ENCODE data around the gene TLR10. TPM values are rescaled to one million over a fixed set of nuclear protein-coding genes. Genes with fewer than 3 reads are reported as not detected.

The TLR10 gene
- total RNA-seq, 1 experiment from 2014 or later: not detected

DNA sequence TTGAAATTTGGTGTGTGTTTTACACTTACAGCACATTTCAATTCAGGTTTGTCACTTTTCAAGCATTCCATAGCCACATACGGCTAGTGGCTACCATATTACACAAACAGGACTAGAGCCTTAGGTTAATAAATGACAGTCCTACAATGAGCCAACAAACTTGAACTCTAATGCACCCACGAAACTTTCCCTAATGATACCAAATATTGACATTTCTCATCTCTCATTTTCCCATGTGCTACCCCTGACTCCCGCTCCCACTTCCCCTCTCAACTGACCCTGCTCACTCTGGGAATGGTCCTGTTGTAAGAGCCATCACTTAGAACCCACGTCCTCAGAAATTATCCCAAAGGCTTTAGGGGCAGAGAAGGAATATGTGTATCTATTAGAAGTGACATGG lies 4.9 kb upstream of the TLR10 start:
- Histone ChIP-seq H3K36me3 (ENCODE audit: insufficient read depth, low read length, poor library complexity, severe bottlenecking) (no peaks in the 10 kb centered on the region), H3K4me3 (ENCODE audit: low read depth, low read length, poor library complexity, severe bottlenecking) (no peak overlapping the region), H3K27ac (ENCODE audit: low read depth, low read length, poor library complexity, severe bottlenecking) (no peak overlapping the region), H3K4me1 (ENCODE audit: insufficient read depth, low read length, poor library complexity, severe bottlenecking) (no peaks in the 10 kb centered on the region), H3K27me3 (replicated peaks; ENCODE audit: insufficient read depth, low read depth, low read length, poor library complexity) (no peaks in the 10 kb centered on the region), H3K9me3 (ENCODE audit: low read depth, low read length, poor library complexity, severe bottlenecking) (no peaks in the 10 kb centered on the region)
- BruUV-seq (replicated peaks): no TSS peak
- POLR2A ChIA-PET (ENCODE audit: low non-redundant PET): no interaction called here
- TF ChIP-seq, protein P1, sequence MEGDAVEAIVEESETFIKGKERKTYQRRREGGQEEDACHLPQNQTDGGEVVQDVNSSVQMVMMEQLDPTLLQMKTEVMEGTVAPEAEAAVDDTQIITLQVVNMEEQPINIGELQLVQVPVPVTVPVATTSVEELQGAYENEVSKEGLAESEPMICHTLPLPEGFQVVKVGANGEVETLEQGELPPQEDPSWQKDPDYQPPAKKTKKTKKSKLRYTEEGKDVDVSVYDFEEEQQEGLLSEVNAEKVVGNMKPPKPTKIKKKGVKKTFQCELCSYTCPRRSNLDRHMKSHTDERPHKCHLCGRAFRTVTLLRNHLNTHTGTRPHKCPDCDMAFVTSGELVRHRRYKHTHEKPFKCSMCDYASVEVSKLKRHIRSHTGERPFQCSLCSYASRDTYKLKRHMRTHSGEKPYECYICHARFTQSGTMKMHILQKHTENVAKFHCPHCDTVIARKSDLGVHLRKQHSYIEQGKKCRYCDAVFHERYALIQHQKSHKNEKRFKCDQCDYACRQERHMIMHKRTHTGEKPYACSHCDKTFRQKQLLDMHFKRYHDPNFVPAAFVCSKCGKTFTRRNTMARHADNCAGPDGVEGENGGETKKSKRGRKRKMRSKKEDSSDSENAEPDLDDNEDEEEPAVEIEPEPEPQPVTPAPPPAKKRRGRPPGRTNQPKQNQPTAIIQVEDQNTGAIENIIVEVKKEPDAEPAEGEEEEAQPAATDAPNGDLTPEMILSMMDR (conservative IDR thresholded peaks at IDR 0.05; ENCODE audit: low read depth, low read length): no peak
- TF ChIP-seq EZH2 (IDR thresholded peaks at IDR 0.05; ENCODE audit: borderline replicate concordance, low read depth, low read length, poor library complexity, severe bottlenecking): no peak
- CTCF ChIA-PET: no interaction called here
- DNase-seq (ENCODE audit: low spot score): no peak
- intact Hi-C loops (cut with micrococcal nuclease; ENCODE audit: unreplicated experiment): no loop called here

DNA sequence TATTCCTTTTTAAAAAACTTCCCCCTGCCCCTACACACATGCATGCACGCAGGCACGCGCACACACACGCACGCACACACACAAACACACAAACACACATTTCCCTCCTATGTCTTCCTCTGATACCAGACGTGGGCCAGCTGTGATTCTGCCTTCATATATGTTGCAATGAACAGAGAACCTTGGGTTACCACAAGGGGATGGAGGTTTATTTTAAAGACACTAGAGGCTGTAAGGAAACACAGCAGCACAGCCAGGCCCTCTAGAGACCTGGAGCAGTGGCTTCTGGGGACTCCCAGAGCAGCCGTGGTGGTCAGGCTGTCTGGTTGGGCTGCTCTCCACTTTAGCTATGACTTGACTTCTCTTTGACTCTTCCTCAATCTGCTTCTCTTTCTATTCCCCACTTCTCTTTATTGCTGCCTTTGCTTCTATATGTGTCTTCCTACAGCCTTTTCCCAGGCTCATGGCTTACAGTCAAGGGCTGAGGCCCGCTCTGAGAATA lies 3.2 kb upstream of the TLR10 start:
- POLR2A ChIA-PET (ENCODE audit: low non-redundant PET): no interaction called here
- TF ChIP-seq, protein P1 (conservative IDR thresholded peaks at IDR 0.05; ENCODE audit: low read depth, low read length): no peak
- no peak for TF ChIP-seq EZH2 (IDR thresholded peaks at IDR 0.05; ENCODE audit: borderline replicate concordance, low read depth, low read length, poor library complexity, severe bottlenecking)
- no TSS peak for BruUV-seq (replicated peaks)
- no peaks in the 10 kb centered on the region for H3K9me3 ChIP-seq (ENCODE audit: low read depth, low read length, poor library complexity, severe bottlenecking)
- no peaks in the 10 kb centered on the region for H3K27me3 ChIP-seq (replicated peaks; ENCODE audit: insufficient read depth, low read depth, low read length, poor library complexity)
- no peak overlapping the region for H3K4me3 ChIP-seq (ENCODE audit: low read depth, low read length, poor library complexity, severe bottlenecking)
- CTCF ChIA-PET: no interaction called here
- intact Hi-C loops (cut with micrococcal nuclease; ENCODE audit: unreplicated experiment): no loop called here
- no peaks in the 10 kb centered on the region for H3K36me3 ChIP-seq (ENCODE audit: insufficient read depth, low read length, poor library complexity, severe bottlenecking)
- no peaks in the 10 kb centered on the region for H3K4me1 ChIP-seq (ENCODE audit: insufficient read depth, low read length, poor library complexity, severe bottlenecking)
- H3K27ac ChIP-seq (ENCODE audit: low read depth, low read length, poor library complexity, severe bottlenecking): no peak overlapping the region
- no peak for DNase-seq (ENCODE audit: low spot score)

DNA sequence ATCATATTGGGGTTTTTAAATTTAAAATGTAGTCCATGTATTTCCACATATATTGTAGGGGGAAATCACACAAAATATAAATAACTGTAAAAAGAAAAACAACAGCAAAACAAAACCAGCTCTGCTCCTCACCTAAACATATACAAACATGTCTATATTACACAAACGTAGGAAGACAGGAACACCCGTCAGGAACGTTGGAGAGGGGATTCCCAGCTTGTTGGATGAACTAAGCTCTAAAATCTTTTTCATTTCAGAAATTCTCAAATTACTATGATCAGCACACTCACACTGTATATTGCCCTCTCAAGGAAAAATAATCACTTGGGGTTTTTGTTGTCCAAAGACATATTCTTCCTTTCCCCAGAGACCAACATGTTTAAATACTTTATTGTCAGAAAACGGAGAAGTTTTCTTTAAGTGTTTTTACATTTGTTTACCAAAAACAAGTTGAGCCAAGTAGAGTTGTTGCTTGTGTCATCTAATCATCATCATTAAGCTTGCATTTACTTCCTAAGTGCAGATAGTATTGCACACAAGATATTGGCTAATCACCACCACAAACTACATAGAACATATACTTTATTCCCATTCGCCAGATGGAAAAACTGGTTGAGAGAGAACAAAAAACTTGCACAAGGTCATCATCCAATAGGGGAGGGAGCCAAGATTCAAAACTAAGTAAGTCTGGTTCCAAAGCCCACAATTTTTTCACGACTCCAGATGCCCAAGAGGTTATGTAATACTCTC lies 2.4 kb upstream of the TLR10 start:
- H3K27ac ChIP-seq (ENCODE audit: low read depth, low read length, poor library complexity, severe bottlenecking): no peak overlapping the region
- ChIA-PET POLR2A (ENCODE audit: low non-redundant PET) (no interaction called here), CTCF (no interaction called here)
- no peaks in the 10 kb centered on the region for H3K36me3 ChIP-seq (ENCODE audit: insufficient read depth, low read length, poor library complexity, severe bottlenecking)
- DNase-seq (ENCODE audit: low spot score): no peak
- intact Hi-C loops (cut with micrococcal nuclease; ENCODE audit: unreplicated experiment): no loop called here
- no peak overlapping the region for H3K4me3 ChIP-seq (ENCODE audit: low read depth, low read length, poor library complexity, severe bottlenecking)
- no peaks in the 10 kb centered on the region for H3K27me3 ChIP-seq (replicated peaks; ENCODE audit: insufficient read depth, low read depth, low read length, poor library complexity)
- no peaks in the 10 kb centered on the region for H3K9me3 ChIP-seq (ENCODE audit: low read depth, low read length, poor library complexity, severe bottlenecking)
- no peaks in the 10 kb centered on the region for H3K4me1 ChIP-seq (ENCODE audit: insufficient read depth, low read length, poor library complexity, severe bottlenecking)
- TF ChIP-seq, protein P1 (conservative IDR thresholded peaks at IDR 0.05; ENCODE audit: low read depth, low read length): no peak
- no peak for TF ChIP-seq EZH2 (IDR thresholded peaks at IDR 0.05; ENCODE audit: borderline replicate concordance, low read depth, low read length, poor library complexity, severe bottlenecking)
- no TSS peak for BruUV-seq (replicated peaks)
